ENCODE results near the gene TUBA4A.

DNA sequence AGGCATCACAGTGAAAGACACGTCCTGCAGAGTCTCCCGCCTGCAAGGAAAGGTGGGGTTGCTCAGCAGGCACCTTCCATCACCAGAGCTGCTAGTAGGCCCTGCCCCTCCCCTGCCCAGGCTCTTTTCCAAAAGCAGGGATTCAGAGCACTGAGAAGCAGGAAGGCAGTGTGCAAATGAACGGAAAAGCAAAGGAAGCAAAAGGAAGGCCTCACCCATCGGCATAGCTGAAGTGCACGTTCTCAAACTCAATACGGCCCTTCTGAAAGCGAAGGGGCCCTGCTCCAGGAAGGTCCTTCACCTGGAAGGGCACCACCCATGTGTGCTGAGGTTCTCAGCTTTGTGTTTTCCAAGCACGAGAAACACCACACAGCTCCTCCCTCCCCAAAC, 40.7 kb downstream of the TUBA4A start:
- TF ChIP-seq, protein P1, sequence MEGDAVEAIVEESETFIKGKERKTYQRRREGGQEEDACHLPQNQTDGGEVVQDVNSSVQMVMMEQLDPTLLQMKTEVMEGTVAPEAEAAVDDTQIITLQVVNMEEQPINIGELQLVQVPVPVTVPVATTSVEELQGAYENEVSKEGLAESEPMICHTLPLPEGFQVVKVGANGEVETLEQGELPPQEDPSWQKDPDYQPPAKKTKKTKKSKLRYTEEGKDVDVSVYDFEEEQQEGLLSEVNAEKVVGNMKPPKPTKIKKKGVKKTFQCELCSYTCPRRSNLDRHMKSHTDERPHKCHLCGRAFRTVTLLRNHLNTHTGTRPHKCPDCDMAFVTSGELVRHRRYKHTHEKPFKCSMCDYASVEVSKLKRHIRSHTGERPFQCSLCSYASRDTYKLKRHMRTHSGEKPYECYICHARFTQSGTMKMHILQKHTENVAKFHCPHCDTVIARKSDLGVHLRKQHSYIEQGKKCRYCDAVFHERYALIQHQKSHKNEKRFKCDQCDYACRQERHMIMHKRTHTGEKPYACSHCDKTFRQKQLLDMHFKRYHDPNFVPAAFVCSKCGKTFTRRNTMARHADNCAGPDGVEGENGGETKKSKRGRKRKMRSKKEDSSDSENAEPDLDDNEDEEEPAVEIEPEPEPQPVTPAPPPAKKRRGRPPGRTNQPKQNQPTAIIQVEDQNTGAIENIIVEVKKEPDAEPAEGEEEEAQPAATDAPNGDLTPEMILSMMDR (IDR thresholded peaks at IDR 0.05 in 2 of 3, conservative IDR thresholded peaks at IDR 0.05 in 1 of 3; ENCODE audit: control insufficient read depth in 2 of 3, extremely low read depth in 1 of 3, insufficient read depth in 1 of 3, low read depth in 3 of 3, low read length in 3 of 3), result no peak
- no peak for TF ChIP-seq MXI1 (IDR thresholded peaks at IDR 0.05; ENCODE audit: low read depth, low read length)
- no peak for TF ChIP-seq FOXK2 (IDR thresholded peaks at IDR 0.05)
- no peak for TF ChIP-seq HDAC2 (IDR thresholded peaks at IDR 0.05)
- no peak for TF ChIP-seq CBFB (IDR thresholded peaks at IDR 0.05; ENCODE audit: low read depth)

Measured in GM12878 (cell line).